SK-N-SH (cell line): ENCODE results near the gene NFX1.

Experiments
- CHD2 ChIP-seq: fragments of 150-350 bp; IDR thresholded peaks from 2 replicates; pipeline ENCODE4 v1.6.1; 2018; ENCODE audit warnings: low read length; ENCODE audit not compliant: partially characterized antibody
- CTCF ChIP-seq: fragments of 200-600 bp; sonication (generic); IDR thresholded peaks from 2 replicates; pipeline ENCODE4 v1.6.1; 2017; ENCODE audit warnings: antibody characterized with exemption, mild to moderate bottlenecking, moderate library complexity
- EP300 ChIP-seq, 2 experiments: IDR thresholded peaks; 2 replicates each; pipeline versions ENCODE4 v1.4.0 to v1.6.1; 2012; ENCODE audit warnings: borderline replicate concordance in 1 of 2, low read depth in 1 of 2, low read length in 1 of 2
- EZH2phosphoT487 ChIP-seq: fragments of 200-600 bp; sonication (generic); IDR thresholded peaks from 2 replicates; pipeline ENCODE4 v1.6.1; 2017; ENCODE audit warnings: low read depth, mixed run types, mild to moderate bottlenecking, antibody characterized with exemption, moderate library complexity, borderline replicate concordance
- FOXM1 ChIP-seq: IDR thresholded peaks from 2 replicates; pipeline ENCODE4 v1.4.0; 2012; ENCODE audit warnings: low read depth, mild to moderate bottlenecking
- GABPA ChIP-seq: IDR thresholded peaks from 2 replicates; pipeline ENCODE4 v1.4.0; 2012; ENCODE audit warnings: low read depth, mild to moderate bottlenecking
- MXI1 ChIP-seq: IDR thresholded peaks from 2 replicates; pipeline ENCODE4 v1.6.1; 2012; ENCODE audit warnings: mild to moderate bottlenecking, low read depth, low read length, improper control_type of control experiment
- POLR2AphosphoS5 ChIP-seq: IDR thresholded peaks from 2 replicates; pipeline ENCODE4 v1.6.1; 2012; ENCODE audit warnings: low read depth, low read length
- RFX5 ChIP-seq: IDR thresholded peaks from 2 replicates; pipeline ENCODE4 v1.6.1; 2012; ENCODE audit warnings: mild to moderate bottlenecking, improper control_type of control experiment, low read length
- SMC3 ChIP-seq: IDR thresholded peaks from 2 replicates; pipeline ENCODE4 v1.6.1; 2012; ENCODE audit warnings: low read depth, low read length, improper control_type of control experiment
- TAF1 ChIP-seq: IDR thresholded peaks from 2 replicates; pipeline ENCODE4 v1.6.1; 2012; ENCODE audit warnings: low read depth, mild to moderate bottlenecking, low read length, moderate library complexity, borderline replicate concordance
- YY1 ChIP-seq: IDR thresholded peaks from 2 replicates; pipeline ENCODE4 v1.4.0; 2012; ENCODE audit warnings: low read depth, mild to moderate bottlenecking
- ZBTB33 ChIP-seq: IDR thresholded peaks from 2 replicates; pipeline ENCODE4 v1.4.0; 2012; ENCODE audit warnings: low read depth, borderline replicate concordance
- TF ChIP-seq, protein P1 (sequence below): IDR thresholded peaks from 2 replicates; pipeline ENCODE4 v1.6.1; 2012; ENCODE audit warnings: mild to moderate bottlenecking, low read depth, low read length, moderate library complexity

DNA sequence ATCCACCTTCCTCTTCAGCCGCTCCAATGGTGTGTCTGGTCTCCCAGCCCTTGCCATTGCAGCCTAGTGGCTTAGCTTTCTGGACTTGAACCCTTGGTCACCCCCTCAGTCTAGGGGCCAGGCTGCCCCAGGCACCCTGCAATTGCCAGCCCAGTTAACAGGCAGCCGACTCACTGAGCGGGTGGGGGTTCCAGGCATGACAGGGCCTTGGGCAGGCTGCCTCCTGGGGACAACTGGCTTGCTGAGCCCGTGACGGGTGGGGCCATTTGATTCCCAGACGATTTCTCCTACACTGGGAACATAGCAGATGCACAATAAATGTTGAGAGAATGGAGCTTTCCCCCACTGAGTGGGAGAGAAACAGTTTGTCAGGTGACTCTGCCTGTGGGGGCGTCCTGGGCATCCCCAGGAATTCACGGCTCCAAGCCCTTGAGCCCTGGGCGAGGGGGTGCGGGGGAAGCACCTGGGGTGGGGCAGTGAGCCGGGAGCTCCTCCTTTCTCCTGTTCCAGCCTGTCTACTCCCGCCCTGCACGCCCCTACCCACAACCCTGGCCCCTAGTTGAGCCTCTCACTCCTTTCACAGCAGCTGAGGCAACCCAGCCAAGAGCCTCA is 124.7 kb downstream of the NFX1 start:
- TF ChIP-seq POLR2AphosphoS5 (no peak), RFX5 (no peak), FOXM1 (no peak), CTCF (no peak), EP300 (IDR thresholded peaks at IDR 0.05; ENCODE audit: borderline replicate concordance in 1 of 2, low read depth in 1 of 2, low read length in 1 of 2) (no peak), GABPA (no peak), SMC3 (no peak), EZH2phosphoT487 (no peak), MXI1 (no peak), ZBTB33 (no peak), YY1 (no peak), TAF1 (no peak), CHD2 (no peak)
- TF ChIP-seq, protein P1, sequence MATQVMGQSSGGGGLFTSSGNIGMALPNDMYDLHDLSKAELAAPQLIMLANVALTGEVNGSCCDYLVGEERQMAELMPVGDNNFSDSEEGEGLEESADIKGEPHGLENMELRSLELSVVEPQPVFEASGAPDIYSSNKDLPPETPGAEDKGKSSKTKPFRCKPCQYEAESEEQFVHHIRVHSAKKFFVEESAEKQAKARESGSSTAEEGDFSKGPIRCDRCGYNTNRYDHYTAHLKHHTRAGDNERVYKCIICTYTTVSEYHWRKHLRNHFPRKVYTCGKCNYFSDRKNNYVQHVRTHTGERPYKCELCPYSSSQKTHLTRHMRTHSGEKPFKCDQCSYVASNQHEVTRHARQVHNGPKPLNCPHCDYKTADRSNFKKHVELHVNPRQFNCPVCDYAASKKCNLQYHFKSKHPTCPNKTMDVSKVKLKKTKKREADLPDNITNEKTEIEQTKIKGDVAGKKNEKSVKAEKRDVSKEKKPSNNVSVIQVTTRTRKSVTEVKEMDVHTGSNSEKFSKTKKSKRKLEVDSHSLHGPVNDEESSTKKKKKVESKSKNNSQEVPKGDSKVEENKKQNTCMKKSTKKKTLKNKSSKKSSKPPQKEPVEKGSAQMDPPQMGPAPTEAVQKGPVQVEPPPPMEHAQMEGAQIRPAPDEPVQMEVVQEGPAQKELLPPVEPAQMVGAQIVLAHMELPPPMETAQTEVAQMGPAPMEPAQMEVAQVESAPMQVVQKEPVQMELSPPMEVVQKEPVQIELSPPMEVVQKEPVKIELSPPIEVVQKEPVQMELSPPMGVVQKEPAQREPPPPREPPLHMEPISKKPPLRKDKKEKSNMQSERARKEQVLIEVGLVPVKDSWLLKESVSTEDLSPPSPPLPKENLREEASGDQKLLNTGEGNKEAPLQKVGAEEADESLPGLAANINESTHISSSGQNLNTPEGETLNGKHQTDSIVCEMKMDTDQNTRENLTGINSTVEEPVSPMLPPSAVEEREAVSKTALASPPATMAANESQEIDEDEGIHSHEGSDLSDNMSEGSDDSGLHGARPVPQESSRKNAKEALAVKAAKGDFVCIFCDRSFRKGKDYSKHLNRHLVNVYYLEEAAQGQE, result no peak
